GDM1 (cell line): ENCODE data around the gene CNTFR.

Experiments used
- DNase-seq: peaks from one replicate; lab custom pipeline; 2025; lab: John Stamatoyannopoulos, UW

CNTFR gene

GRCh38 chr9:34522971-34523797, 66.3 kb downstream of the CNTFR start, which contains the start of gene ENHO:
Gene ENHO (minus strand): TSS chr9:34522990. CDS start chr9:34521695, 1,295 bp downstream.
- DNase-seq, result peak; percentile 90

GRCh38 chr9:34522091-34522887, 67.2 kb downstream of the CNTFR start:
- no peak for DNase-seq

- no peak for DNase-seq
Measured at GRCh38 chr9:34521406-34522045, 68.0 kb downstream of the CNTFR start.

GRCh38 chr9:34520505-34521385, 68.8 kb downstream of the CNTFR start:
- no peak for DNase-seq

- DNase-seq, result no peak
Measured at GRCh38 chr9:34520096-34520495, 69.4 kb downstream of the CNTFR start.

- no peak for DNase-seq
Measured at GRCh38 chr9:34519321-34520020, 70.1 kb downstream of the CNTFR start.

- DNase-seq, result no peak
Measured at GRCh38 chr9:34518896-34519295, 70.6 kb downstream of the CNTFR start.

GRCh38 chr9:34518110-34518616, 71.4 kb downstream of the CNTFR start:
- no peak for DNase-seq

- no peak for DNase-seq
Measured at GRCh38 chr9:34517185-34517584, 72.3 kb downstream of the CNTFR start.

GRCh38 chr9:34515959-34516358, 73.6 kb downstream of the CNTFR start:
- DNase-seq, result no peak

GRCh38 chr9:34514816-34515215, 74.7 kb downstream of the CNTFR start:
- DNase-seq, result no peak

- no peak for DNase-seq
Measured at GRCh38 chr9:34514401-34514800, 75.1 kb downstream of the CNTFR start.

- no peak for DNase-seq
Measured at GRCh38 chr9:34513567-34514214, 75.8 kb downstream of the CNTFR start.

GRCh38 chr9:34512131-34513078, 77.1 kb downstream of the CNTFR start:
- DNase-seq, result no peak

- DNase-seq, result no peak
Measured at GRCh38 chr9:34510497-34511468, 78.7 kb downstream of the CNTFR start.

- DNase-seq, result no peak
Measured at GRCh38 chr9:34508951-34509350, 80.6 kb downstream of the CNTFR start.

- no peak for DNase-seq
Measured at GRCh38 chr9:34508463-34508862, 81.1 kb downstream of the CNTFR start.

- DNase-seq, result no peak
Measured at GRCh38 chr9:34507966-34508365, 81.6 kb downstream of the CNTFR start.
